NCI-H1105 (cell line): Measurements from ENCODE around the gene FAM131C.

ENCODE experiments used
- DNase-seq: peaks from one replicate; lab custom pipeline; 2025; lab: John Stamatoyannopoulos, UW

Gene FAM131C

DNA sequence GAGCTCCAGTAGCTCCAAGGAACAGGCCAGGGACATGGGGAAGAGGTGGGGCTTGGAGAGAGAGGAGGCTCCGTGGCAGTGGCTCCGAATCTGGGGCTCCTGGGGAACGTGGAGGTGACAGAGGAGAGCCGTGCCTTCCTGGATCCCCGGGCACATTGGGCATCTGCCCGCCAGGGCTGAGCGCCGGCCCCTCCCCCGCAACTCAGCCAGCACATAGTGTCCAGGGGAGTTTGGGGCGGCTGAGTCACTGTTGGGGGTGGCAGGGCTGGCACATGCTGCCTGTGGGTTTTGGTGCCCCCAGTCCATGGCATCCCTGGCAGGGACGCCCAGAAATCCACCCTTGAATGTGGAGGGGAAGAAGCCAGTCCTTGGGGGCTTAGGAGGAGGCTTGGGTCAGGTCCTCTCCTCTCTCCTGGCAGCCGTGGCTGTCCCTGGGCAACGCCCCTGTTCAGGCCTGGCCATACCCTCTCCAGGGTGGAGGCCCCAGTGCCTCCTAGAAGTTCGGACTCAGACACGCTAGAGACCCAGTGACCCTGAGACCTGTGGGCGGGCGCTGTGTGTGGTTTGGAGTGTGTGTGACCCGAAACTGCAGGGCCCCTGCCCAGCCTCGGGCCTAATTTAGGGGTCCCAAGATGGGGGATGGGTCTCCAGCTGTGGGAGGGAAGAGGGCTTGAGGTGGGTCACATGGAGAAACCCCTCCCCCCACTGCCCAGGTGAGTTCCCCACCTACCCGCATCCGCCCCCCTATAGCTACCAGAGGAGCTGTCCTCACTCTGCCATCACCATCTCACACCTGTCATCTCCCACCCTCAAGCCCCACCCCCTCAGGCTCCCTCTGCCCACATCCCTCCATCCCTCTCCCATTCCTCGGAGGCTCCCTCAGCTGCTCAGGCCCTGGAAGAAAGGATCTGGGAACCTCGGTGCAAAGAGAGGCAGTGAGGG is 57.2 kb downstream of the FAM131C start:
- DNase-seq: no peak

DNA sequence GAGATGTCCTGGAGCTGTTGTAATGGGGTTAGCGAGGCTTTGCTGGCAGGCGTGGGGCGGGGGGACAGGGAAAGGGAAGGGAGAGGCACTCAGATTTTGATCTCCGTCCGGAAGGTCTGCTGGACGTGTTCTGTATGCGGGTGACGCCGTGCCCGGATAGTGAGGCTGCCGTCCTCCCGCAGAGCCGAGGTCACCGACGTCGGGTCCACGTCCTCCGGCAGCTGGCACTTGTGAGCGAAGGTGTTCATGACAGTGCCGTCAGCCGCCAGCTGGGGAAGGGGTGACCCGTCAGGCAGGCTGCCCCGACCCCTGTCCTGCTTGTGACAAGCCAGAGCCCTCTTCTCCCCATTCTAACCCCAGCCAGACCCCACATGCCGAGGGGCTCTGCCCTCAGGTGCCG is 58.0 kb downstream of the FAM131C start:
- no peak for DNase-seq

GRCh38 chr1:16014509-16015482 is 58.7 kb downstream of the FAM131C start:
- DNase-seq: no peak

GRCh38 chr1:16013908-16014258 is 59.6 kb downstream of the FAM131C start:
- no peak for DNase-seq

GRCh38 chr1:16013220-16013907 is 60.1 kb downstream of the FAM131C start:
- no peak for DNase-seq

DNA sequence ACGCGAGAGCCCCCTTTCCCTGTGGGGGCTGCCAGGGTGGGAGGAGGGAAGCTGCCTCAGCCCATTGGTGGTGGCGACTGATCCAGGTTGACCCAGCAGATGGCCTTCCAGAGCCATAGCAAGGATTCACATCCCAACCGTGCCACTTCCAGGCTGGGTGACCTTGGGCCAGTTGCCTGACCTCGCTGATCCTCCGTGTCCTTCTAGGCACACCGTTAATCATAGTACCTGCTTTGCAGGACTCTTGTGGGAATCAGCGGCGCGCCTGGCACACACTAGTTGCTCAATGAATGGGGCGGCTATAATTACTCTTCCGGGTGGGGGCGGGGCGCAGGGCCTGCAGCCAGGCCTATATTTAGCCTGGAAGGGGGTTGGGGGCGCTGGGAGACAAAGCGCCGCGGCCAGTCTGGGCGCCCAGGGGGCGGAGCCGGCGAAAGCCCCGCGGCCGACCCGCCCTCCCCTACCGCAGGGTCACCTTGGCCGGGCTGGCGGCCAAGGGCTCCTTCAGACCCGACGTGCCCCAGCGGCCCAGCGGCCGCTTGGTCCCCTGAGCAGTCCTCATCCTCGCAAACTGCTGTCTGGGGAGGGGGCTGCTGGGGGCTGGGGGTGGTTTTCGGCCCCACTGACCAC is 60.7 kb downstream of the FAM131C start:
- peak; percentile 16 for DNase-seq

GRCh38 chr1:16011936-16012589 is 61.4 kb downstream of the FAM131C start:
- DNase-seq: no peak

DNA sequence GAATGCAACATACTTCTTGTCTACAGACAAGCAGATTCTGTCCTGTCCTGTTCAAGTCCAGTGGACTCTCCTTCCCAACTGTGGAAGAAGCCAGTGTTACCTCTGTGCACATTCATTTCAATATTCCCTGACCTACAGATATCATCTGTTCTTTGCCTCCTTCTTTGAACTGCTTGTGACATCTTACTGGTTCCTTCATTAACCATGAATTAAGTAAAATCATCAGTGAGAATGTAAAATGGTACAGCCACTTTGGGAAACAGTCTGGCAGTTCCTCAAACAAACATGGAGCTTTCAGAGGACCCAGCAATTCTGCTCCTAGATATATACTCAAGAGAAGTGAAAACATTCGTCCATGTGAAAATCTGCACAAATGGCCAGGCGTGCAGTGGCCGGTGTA is 62.6 kb downstream of the FAM131C start:
- no peak for DNase-seq

DNA sequence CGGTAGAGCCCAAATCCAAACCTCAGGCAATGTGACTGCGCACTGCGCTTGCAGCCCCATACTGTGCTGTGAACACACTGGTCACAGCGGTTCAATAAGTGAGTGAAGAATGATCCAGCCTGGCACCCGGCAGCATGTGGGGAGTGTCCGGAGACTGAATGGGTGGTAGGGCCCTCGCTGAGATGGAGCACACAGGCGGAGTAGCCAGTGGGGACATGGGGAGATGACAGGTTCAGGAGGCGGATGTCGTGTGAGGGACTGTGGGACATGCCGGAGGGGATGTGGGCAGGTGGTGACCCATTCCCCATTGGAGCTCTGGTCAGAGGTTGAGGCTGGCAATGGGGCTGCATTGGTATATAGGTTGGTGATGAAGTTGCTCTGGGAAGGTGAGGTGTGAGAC is 63.8 kb downstream of the FAM131C start:
- no peak for DNase-seq

GRCh38 chr1:16009030-16009460 is 64.4 kb downstream of the FAM131C start:
- DNase-seq: peak; percentile 69
